ENCODE results near the gene NKX6-1. TPM values are rescaled to one million over a fixed set of nuclear protein-coding genes. Genes with fewer than 3 reads are reported as not detected.
A peak's percentile ranks its signal among the peaks of the same experiment; 100 is the strongest.

The NKX6-1 gene
- total RNA-seq, 1 experiment from 2014 or later: 0.09 TPM

DNA sequence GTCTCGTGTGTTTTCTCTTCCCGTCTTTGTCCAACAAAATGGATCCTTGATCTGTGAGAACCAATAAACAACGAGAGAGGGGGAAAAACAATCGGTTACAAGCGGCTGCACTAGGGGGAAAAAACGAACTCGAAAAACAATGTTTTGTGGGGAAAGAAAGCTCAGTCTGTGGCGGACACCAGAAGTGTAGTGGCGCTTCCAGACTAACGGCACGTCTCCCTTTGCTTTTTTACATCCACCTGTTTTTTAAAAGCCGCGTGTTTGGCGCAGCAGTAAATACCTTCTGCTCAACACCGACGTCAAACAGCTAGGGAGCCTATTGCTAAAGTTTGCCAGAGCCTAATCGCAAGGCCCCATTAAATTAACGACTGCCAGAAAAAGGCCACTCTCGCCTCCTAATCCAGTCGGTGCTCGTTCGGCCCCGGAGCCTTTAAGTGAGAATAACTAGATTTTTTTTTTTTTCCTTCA is 3.3 kb downstream of the NKX6-1 start:
- Histone ChIP-seq H3K18ac (ENCODE audit: insufficient read length, low read depth, low read length) (no peak overlapping the region), H3K23me2 (ENCODE audit: insufficient read length, low read depth, low read length, poor library complexity, severe bottlenecking) (peaks cover 28% of the 10 kb centered on the region), H3K4ac (ENCODE audit: low read depth, low read length) (no peak overlapping the region), H2AK5ac (ENCODE audit: insufficient read length, low read length) (no peak overlapping the region), H2BK15ac (ENCODE audit: low read depth, low read length) (no peak overlapping the region), H2AFZ (ENCODE audit: low read length) (no peak overlapping the region), H3K9me3 (ENCODE audit: control insufficient read depth, low read depth, low read length) (no peaks in the 10 kb centered on the region), H2BK120ac (ENCODE audit: low read depth, low read length, poor library complexity, severe bottlenecking) (no peak overlapping the region), H2BK20ac (ENCODE audit: low read depth, low read length, poor library complexity, severe bottlenecking) (no peak overlapping the region), H3K56ac (ENCODE audit: insufficient read length, low read depth, low read length) (no peak overlapping the region), H3K9ac (ENCODE audit: extremely low read depth, insufficient read length, low read length) (no peak overlapping the region), H4K5ac (ENCODE audit: insufficient read length, low read depth, low read length) (no peak overlapping the region), H3K79me1 (ENCODE audit: insufficient read depth, low read depth, low read length, poor library complexity, severe bottlenecking) (no peaks in the 10 kb centered on the region), H3K4me1 (ENCODE audit: insufficient read depth, low read length) (no peaks in the 10 kb centered on the region), H4K20me1 (ENCODE audit: control insufficient read depth, insufficient read depth, insufficient read length) (no peaks in the 10 kb centered on the region), H3T11ph (ENCODE audit: low read length) (no peak overlapping the region), H3K4me2 (ENCODE audit: insufficient read depth, insufficient read length, low read length) (peak overlapping the region; percentile 47), H4K8ac (replicated peaks; ENCODE audit: insufficient read length, low read depth, low read length) (no peak overlapping the region), H3K14ac (ENCODE audit: insufficient read depth, low read length) (no peak overlapping the region), H2BK5ac (ENCODE audit: insufficient read length, low read length) (no peak overlapping the region), H3K23ac (ENCODE audit: insufficient read length, low read depth, low read length) (no peak overlapping the region), H3K27ac (ENCODE audit: insufficient read length, low read depth, low read length) (no peak overlapping the region), H4K91ac (ENCODE audit: insufficient read length, low read depth, low read length) (no peak overlapping the region), H3K79me2 (ENCODE audit: insufficient read depth, low read length) (no peaks in the 10 kb centered on the region), H2BK12ac (ENCODE audit: insufficient read length, low read depth, low read length) (no peak overlapping the region), H3K27me3 (ENCODE audit: insufficient read depth, low read length) (peaks cover 78% of the 10 kb centered on the region)
- no CpG with 5 or more reads among the region's 23 CpGs for WGBS (ENCODE audit: extremely low coverage, insufficient read length, low lambda C conversion rate)
- Mint-ChIP-seq H3K4me3 (peak overlapping the region in 1 of 2 experiments; percentile 82; a peak in 3 of 5 replicates), H3K36me3 (ENCODE audit: insufficient read depth in 1 of 3, low read depth in 3 of 3) (no peaks in the 10 kb centered on the region; a peak in 1 of 7 replicates), H3K27ac (no peak overlapping the region; a peak in 1 of 7 replicates), H3K9me3 (no peaks in the 10 kb centered on the region; a peak in 1 of 5 replicates), H3K27me3 (ENCODE audit: low read depth) (peaks cover 98% of the 10 kb centered on the region), H3K4me1 (peaks cover 50 to 62% of the 10 kb centered on the region in 2 experiments)
- peak; percentile 37 for DNase-seq
- TF ChIP-seq, protein P1, sequence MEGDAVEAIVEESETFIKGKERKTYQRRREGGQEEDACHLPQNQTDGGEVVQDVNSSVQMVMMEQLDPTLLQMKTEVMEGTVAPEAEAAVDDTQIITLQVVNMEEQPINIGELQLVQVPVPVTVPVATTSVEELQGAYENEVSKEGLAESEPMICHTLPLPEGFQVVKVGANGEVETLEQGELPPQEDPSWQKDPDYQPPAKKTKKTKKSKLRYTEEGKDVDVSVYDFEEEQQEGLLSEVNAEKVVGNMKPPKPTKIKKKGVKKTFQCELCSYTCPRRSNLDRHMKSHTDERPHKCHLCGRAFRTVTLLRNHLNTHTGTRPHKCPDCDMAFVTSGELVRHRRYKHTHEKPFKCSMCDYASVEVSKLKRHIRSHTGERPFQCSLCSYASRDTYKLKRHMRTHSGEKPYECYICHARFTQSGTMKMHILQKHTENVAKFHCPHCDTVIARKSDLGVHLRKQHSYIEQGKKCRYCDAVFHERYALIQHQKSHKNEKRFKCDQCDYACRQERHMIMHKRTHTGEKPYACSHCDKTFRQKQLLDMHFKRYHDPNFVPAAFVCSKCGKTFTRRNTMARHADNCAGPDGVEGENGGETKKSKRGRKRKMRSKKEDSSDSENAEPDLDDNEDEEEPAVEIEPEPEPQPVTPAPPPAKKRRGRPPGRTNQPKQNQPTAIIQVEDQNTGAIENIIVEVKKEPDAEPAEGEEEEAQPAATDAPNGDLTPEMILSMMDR (conservative IDR thresholded peaks at IDR 0.05): no peak
